Iris pigment epithelial cell (primary cell): Measurements from ENCODE around the gene APC.

Experiments used
- DNase-seq: peaks from one replicate; pipeline ENCODE4 v3.0.0-alpha.2; 2011; ENCODE audit warnings: low read depth

Gene APC

DNA sequence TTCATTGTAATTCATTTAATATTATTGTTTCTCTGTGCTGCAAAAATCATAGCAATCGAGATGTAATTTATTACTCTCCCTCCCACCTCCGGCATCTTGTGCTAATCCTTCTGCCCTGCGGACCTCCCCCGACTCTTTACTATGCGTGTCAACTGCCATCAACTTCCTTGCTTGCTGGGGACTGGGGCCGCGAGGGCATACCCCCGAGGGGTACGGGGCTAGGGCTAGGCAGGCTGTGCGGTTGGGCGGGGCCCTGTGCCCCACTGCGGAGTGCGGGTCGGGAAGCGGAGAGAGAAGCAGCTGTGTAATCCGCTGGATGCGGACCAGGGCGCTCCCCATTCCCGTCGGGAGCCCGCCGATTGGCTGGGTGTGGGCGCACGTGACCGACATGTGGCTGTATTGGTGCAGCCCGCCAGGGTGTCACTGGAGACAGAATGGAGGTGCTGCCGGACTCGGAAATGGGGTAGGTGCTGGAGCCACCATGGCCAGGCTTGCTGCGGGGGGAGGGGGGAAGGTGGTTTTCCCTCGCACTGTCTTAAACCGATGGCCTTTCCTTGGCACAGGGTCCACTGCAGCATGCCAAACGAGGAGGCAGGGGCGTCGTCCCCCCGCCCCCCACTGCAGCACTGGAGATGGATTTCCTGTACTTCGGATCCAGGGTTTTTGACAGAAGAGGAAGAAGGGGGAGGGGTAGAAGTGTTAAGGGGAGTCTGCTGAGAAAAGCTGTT is at the start of gene APC:
Gene APC (plus strand): TSS at position 423 of the 728 bp plus-strand sequence. CDS start 17,006 bp downstream, outside the sequence.
- DNase-seq: peak; percentile 93

DNA sequence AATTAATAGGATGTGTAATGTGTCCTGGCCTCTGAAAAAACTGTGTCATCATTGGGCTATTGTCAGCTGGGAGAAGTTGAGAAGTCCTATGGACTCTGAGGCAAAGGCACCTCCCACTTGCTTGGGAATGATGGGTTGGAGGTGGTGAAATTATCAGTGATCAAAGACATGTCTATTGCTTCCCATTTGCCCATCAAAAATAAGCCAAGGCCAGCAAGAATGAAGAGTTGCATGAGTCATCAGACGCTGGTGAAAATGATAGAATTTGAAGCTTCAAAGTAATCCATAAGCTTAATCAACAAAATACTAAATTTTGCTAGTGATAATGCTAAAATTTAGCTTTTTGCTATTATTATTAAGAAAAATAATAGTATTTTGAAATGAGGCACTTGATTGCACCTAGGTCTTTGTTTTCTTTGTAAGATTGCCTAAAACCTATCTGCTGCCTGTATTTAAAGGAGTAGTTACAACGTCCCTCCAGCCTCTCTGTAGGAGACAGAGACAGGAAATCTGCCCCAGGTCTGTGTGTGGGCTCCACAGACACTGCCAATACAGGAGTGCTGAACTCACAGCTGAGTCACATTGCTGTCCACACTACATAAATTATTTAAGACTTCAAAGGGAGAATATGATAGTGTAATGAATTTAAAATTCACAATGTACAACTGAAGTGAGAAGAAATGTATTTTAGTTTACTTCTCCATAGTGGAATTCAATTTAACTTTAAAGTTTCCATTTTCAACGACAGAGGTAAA is 48.4 kb upstream of the APC start:
- peak; percentile 38 for DNase-seq

DNA sequence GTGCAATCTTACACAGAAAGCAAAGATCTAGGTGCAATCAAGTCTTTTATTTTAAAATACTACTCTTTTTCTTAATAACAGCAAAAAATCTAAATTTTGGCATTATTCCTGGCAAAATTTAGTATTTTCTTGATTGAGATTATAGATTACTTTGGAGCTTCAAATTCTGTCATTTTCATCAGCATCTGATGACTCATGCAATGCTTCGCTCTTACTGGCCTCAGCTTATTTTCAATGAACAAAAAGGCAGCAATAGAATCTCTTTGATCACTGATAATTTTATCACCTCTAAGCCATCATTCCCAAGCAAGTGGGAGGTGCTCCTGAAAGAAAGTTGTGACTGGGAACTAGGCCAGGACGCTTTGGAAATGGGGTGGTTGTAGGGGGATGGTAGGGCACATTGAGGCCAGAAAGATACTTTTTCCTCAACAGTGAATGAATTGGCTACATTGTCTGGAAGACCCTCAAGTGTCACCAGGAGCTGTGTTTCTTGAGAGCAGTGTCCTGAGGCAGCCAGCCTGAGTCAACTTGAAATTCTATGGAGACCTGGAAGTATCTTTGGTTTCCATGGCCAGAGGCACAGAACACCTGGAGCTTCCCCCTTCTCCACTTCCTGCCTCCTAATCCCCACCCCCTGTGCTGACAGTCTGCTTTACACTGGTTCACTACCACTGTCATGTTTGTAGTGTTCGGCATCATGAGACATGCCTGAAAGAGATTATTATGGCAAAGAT is 46.9 kb upstream of the APC start:
- no peak for DNase-seq

DNA sequence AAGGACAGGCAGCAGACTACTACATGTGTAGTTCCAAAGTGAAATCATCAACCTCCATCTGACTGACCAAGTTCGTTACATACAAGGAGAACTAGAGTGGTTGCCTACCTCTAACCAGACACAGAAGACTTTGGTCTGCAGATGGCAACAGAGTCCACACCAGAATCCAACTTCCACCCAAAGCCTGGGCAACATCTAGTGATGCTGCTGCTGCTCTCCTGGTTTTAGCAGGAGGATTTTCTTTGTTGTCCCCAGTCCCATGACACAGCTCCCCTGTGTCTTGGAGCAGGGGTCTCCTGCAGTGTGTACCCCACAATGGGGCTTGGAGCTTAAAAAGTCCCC is 46.4 kb upstream of the APC start:
- DNase-seq: no peak

DNA sequence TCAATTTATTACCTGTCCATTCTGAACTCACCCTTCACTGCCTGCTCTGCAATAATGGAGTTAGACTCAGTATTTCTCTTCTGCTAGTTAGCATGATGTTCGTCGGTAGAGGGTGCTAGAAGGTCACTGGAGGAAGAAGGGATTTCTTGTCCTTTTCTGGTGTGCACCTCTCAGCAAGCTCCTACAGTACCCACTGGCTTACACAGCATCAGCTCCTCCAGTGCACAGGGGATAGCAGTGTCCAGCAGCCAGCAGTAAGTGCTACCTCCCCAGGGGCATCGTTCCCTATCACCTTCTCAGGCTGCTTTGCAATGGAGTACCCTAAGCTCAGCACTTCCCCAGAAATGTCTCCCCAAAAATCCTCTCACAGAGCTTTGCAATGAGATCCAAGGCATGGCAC is 45.9 kb upstream of the APC start:
- peak; percentile 39 for DNase-seq

DNA sequence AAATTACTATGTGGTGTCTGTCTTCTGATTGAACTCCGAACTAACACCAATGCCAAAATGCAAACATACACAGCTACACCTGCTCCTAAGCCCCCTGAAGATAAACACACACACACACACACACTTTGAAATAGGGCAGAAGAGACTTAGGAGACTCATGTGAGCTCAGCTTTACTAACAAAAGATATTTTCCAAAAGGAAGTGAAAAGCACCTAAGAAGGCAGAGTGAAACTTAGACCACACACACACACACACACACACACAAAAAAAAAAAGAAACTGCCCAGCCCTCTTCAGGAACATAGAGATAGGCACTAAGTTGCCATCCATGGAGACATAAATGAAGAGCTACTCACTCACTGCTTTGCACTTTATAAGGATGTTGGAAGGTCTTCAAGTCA is 45.2 kb upstream of the APC start:
- DNase-seq: no peak

DNA sequence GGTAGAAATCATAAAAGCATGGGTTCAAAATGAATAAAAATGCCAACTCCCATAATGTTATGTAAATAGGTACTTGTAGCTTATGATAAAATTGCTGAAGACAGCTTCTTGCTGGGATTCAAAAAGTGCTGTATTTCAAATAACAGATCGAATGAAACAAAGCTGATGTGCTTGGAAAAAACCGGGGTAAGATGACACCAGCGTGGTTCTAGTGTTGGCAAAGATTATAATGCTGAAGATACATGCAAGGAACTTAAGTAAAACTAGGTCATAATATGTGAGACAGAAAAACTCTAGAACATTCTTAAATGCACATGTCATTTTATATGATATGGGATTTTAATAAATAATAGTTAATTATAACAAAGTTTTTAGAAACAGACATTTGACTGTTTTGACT is 44.4 kb upstream of the APC start:
- DNase-seq: peak; percentile 68

DNA sequence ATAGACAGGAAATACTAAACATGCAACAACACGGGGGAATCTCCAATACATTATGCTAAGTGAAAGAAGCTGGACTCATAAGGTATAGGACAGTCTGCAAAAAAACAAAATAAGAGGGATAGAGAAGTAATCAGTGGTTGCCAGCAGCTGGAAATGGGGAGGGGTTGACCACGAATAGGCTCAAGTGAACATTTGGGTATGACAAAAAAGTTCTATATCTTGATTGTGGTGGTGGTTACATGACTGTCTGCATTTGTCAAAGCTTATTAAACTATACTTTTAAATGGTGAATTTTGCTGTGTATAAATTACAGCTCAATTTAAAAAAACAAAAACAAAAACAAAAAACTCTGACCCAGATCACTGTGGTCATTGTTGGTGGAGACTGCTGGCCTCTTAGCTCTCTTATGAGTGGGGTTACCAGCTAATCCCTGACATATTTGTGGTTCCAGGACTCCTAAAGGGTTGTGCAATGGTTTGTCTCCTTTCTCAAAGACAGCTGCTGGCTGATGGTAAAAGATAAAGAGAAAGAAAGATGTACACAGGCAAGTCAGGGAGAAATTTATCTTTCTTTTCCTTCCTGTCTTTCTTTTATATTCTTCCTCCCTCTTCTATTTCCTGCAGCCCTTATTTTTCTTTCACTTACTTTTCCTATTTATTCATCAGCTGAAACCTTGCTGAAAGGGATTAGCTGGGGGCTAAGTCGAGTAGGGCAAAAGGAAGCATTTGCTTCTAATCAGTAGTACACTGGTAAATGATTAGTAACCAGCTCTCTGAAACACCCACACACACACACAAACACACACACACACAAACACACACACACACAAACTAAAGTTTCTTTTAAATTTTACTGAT is 42.6 kb upstream of the APC start:
- DNase-seq: peak; percentile 95

DNA sequence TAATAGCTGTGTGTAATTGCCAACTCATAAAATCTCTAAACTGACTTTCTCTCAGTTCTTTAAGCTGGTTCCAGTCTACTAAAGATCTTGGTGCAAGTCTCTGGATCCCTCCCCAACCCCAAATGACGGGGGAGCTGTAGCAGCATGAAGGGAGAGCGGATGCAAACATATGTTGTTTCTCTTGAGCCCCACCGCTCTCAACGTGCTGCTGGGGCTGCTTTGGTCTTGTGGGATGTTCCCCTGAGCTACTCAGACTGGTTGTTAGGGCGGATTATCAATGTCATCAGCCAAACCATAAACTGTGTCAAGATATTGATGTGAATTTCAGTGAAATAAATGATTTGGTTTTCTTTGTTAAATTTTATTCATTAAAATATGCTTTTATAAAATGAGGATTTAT is 40.9 kb upstream of the APC start:
- DNase-seq: no peak

DNA sequence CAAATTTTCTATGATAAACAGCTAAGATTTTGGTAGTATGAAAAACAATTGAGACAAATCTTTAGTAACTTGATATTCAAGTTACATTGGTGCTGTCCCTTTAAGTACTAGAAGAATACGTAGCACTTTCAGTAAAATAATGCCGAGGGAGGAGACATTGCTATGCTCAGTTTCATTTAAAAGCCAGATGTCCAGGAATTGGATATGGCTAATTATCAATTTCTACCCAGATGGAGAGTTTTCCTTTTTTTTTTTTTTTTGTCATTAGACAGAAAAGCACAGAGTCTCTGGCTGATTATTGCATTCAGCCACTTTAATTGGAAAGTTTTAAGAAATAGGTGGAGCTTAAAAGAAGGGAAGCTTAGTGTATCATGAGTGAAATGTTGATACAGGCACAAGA is 40.4 kb upstream of the APC start:
- no peak for DNase-seq

DNA sequence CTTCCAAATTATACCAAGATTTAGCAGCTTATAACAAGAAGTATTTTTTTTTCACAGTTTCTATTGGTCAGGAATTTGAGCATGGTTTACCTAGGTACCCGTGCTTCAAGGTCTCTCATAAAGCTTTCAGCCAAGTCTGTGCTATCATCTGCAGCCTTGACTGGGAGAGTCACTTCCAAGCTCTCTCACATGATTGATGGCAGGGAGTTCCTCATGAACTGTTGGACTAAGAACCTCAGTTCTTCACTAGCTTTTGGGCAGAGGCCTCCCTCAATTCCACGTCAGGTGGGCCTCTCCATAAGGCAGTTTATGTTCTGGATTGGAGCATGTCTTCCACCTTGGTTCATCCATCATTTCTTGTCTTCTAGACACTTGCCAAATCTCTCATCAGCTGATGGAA is 39.9 kb upstream of the APC start:
- no peak for DNase-seq

DNA sequence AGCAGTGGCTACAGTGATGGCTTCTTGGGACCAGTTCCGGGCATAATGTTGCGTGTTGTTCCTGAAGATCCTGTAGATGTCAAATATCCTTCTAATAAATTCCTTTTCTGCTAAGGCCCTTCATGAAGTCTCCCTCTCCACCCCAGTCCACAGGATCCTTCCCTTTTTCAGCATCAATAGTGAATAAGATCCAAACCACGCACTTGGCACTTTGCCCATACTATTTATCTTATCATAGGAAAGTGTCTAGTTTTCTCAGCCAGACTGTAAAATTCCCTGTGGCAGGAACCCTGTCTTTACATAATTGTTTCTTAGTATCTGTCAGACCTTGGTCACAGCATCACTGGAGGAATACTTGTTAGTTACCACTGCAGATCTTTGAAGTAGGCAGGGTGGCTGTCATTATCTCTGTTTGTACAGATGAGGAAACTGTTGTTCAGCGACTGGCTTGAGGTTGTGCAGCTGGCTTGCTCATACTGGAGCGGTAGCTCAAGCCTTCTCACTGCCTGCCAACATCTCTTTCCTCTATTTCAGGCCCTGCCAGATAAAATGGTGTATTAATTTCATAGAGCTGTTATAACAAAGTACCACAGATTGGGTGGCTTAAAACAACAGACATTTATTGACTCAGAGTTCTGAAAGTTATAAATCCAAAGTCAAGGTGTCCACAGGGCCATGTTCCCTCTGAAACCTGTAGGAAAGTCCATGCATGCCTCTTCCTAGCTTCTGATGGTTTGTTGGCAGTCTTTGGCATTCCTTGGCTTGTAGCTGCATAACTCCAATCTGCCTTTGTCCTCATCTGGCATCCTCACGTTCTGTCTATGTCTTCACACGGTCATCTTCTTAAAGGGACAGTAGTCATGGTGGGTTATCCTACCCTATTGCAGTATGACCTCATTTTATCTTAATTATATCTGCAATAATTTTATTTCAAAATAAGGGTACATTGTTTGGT is 33.5 kb upstream of the APC start:
- peak; percentile 60 for DNase-seq

DNA sequence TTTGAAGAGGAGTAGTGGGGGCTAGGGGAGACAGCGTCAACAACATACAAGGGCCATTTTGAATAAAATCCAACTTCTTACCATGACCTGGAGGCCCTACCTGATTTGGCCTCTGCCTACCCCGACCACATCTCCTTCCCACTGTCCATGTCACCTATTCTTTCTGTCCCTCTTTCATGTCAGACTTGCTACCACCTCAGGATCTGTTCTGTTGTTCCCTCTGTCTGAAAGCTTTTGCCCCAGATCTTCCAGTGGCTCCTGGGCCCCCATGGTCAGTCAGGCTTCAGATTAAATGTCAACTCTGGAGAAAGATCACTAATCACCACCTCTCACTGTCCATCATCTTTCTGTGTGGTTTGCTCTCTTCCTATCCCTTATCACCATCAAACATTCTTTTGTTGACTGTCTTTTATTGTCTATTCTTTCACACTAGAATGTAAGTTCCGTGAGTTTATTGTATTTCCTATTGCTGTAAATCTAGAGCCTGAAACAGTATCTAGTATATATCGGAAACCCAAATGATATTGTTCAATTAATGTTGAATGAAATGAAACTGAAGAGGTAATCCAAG is 31.2 kb upstream of the APC start:
- DNase-seq: no peak

DNA sequence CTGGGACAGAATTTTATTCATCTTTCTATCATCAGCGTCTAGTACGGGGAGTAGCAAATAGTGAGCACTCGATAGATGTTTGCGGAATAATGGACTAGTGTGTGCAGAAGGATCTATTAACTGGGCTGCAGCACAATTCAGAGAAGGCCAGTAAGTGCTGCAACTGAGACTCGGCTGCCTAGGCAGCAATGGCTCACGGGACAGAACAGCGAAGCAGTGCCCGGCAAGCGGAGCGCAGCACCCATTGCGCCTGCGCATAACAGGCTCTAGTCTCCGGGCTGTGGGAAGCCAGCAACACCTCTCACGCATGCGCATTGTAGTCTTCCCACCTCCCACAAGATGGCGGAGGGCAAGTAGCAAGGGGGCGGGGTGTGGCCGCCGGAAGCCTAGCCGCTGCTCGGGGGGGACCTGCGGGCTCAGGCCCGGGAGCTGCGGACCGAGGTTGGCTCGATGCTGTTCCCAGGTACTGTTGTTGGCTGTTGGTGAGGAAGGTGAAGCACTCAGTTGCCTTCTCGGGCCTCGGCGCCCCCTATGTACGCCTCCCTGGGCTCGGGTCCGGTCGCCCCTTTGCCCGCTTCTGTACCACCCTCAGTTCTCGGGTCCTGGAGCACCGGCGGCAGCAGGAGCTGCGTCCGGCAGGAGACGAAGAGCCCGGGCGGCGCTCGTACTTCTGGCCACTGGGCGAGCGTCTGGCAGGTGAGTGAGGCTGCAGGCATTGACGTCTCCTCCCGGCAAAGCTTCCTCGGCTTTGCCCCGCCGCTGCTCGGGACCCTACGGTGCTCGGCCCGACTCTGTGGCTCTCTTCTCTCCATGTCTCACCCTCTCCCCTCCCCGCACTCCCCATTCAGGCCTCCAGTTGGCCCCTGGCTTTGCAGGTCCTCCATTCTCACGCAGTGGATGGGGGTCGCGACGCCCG is 30.2 kb upstream of the APC start:
- peak; percentile 96 for DNase-seq

DNA sequence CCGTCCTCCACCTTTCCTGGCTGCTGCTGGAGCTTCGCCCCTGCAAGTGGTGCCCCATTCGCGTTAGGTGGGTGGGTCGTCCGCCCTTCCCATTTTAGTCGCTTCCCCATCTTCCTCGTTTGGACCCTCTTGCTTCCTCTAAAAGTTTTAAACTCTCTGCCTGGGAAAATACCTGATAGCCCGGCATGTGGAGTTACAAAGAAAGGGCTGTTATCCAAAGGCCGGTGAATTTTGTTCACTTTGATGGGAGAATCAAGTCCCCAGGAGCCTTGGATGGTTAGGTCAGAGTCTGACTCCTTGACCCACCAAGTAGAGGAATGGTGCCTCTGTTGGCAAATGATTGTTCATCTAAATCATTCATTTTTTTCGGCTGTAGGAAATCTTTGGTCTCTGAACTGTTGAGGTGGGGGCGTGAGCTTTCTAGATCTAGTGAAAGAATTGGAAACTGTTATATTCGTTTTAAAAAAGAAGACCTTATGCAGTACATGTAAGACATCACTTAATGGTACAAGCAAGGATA is 29.5 kb upstream of the APC start:
- no peak for DNase-seq

DNA sequence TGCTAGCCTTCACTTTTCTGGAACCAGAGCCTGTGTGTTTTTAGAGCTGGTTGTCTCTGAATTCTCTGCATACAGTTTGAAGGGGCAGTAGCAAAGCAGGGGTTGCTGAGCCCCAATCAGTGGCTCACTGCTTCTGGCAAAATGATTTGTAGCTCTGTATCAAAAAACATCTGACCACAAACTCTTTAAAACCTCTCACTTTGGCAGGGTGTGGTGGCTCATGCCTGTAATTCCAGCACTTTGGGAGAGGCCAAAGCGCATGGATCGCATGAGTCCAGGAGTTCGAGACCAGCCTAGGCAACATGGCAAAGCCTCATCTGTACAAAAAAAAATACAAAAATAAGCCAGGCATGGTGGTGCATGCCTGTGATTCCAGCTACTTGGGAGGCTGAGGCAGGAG is 28.3 kb upstream of the APC start:
- DNase-seq: peak; percentile 18

DNA sequence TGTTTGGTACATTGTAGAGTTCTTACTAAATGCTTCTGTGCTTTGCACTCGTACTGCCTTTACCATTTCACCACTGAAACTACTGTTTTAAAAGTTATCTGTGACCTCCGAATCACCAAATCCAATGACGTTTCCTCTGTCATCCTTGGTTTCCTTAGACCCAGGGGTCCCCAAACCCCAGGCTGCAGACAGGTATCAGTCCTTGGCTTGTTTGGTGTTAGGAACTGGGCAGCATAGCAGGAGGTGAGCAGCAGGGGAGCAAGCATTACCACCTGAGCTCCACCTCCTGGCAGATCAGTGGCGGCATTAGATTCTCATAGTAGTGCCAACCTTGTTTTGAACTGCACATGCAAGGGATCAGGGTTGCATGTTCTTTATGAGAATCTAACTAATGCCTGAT is 26.8 kb upstream of the APC start:
- DNase-seq: no peak

DNA sequence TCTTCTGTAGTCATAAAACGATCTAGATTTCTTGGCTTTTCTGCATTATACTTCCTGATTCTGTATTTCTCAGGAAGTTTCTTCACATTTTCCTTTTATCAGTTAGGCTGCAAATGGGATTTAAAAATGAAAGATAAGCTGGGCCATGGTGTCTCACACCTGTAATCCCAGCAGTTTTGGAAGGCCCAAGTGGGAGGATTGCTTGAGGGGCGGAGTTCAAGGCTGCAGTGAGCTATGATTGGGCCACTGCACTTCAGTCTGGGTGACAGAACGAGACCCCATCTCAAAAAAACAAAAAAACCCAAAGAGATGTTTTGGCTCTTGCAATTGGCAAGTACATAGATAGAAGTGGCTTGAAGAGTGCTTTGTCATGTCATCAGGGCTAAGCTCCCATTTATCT is 26.2 kb upstream of the APC start:
- no peak for DNase-seq

DNA sequence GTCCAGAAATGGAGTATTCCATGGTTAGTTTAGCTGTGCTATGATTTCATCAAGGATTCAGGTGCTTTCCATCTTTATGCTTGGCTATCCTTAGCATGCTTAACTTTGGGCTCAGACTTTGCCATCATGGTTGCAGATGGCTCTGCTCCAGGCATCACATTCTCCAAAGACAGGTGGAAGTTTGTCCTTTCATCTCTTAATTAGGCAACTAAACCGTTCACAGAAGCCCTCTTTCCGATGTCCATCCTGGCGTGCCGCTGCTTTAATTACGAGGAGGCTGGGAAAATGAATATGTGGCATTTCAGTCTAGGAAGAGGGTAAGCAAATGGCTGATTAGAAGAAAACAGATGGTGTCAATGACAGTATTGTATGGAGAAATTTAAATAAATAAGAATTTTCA is 24.5 kb upstream of the APC start:
- DNase-seq: no peak
